ENCODE data around the gene ANKH. TPM values are rescaled to one million over a fixed set of nuclear protein-coding genes. Genes with fewer than 3 reads are reported as not detected.

ANKH gene
- total and polyA plus RNA-seq, 12 donors, result 4.8 to 45.6 (median 30.9) TPM

DNA sequence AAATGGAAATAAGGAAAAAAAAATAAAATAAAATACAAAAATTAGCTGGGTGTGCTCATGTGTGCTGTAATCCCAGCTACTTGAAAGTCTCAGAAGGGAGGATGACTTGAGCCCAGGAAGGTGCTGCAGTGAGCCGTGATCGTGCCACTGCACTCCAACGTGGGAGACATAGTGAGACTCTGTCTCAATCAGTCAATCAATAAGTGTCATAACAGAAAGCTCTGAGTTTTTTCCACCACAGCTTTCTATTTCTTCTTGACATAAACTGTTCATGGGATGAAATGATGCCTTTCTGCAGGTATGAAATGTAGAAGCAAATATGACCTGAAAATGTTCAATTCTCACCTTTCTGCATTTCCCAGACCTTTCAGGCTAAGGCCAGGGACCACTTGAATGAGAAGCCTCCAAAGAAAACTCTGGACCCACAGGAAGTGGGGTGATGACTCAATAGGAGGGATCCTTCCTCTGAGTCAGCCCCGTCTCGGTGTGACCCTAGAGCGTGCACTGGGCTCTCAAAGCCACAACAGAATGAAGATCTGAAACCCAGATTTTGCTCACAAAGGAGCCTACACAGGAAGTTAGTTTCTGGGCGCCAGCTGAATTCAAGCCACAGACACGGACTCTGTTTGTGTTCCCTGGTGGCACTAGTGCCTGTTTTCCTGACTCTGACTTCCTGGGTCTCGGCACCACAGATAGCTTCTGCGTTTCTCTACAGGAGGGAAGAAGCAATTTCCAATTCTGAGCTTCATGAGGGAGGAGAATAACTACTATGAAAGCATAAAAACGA is 62.0 kb downstream of the ANKH start:
- peaks cover 0 to 27% of the 10 kb centered on the region in 2 donors for H3K4me1 ChIP-seq (replicated peaks in 1 of 2)

GRCh38 chr5:14807471-14807870 is 64.1 kb downstream of the ANKH start:
- peaks cover 0 to 27% of the 10 kb centered on the region in 2 donors for H3K4me1 ChIP-seq (replicated peaks in 1 of 2)
- no peak overlapping the region for H3K4me3 ChIP-seq
- TF ChIP-seq POLR2A (IDR thresholded peaks at IDR 0.05), result no peak
- no peaks in the 10 kb centered on the region for H3K36me3 ChIP-seq (replicated peaks in 1 of 2)
- H3K27ac ChIP-seq, result peak overlapping the region in 1 of 5 donors; percentile 55
- H3K27me3 ChIP-seq, result no peaks in the 10 kb centered on the region
- no peak for DNase-seq
- 88 to 94% (median 91%) methylated on average over 3 of the region's 3 CpGs for WGBS, 4 donors
- H3K9me3 ChIP-seq (replicated peaks in 1 of 3), result no peaks in the 10 kb centered on the region
- intact Hi-C loops (cut with DNase I), result no loop called here

More for the DNA sequence above, 62.0 kb downstream of the ANKH start:
- Histone ChIP-seq H3K27ac (peak overlapping the region in 4 of 5 donors; percentile 39 to 83 (median 60)), H3K27me3 (no peaks in the 10 kb centered on the region), H3K36me3 (replicated peaks in 1 of 2) (no peaks in the 10 kb centered on the region), H3K9me3 (replicated peaks in 1 of 3) (no peaks in the 10 kb centered on the region), H3K4me3 (peak overlapping the region in 1 of 4 donors; percentile 15)
- intact Hi-C loops (cut with DNase I), result no loop called here
- WGBS, 4 donors, result 47 to 56% (median 51%) methylated on average over 10 to 11 of the region's 11 CpGs
- no peak for TF ChIP-seq POLR2A (IDR thresholded peaks at IDR 0.05)
- TF ChIP-seq CTCF (IDR thresholded peaks at IDR 0.05), result no peak
- peak; percentile 28 to 78 (median 61) for DNase-seq

- Histone ChIP-seq H3K27me3 (no peaks in the 10 kb centered on the region), H3K27ac (peak overlapping the region in 2 of 5 donors; percentile 53 to 55), H3K4me1 (replicated peaks in 1 of 2) (peaks cover 0 to 27% of the 10 kb centered on the region in 2 donors), H3K4me3 (no peak overlapping the region), H3K9me3 (replicated peaks in 1 of 3) (no peaks in the 10 kb centered on the region), H3K36me3 (replicated peaks in 1 of 2) (no peaks in the 10 kb centered on the region)
- peak; percentile 26 to 88 (median 61) for DNase-seq
- no peak for TF ChIP-seq POLR2A (IDR thresholded peaks at IDR 0.05)
- TF ChIP-seq CTCF (IDR thresholded peaks at IDR 0.05), result no peak
- WGBS, 4 donors, result 49 to 77% (median 64%) methylated on average over 7 of the region's 7 CpGs
- intact Hi-C loops (cut with DNase I), result no loop called here
Measured at GRCh38 chr5:14806456-14806855, 65.1 kb downstream of the ANKH start.

- H3K27me3 ChIP-seq, result no peaks in the 10 kb centered on the region
- no peak overlapping the region for H3K4me3 ChIP-seq
- intact Hi-C loops (cut with DNase I), result no loop called here
- H3K9me3 ChIP-seq (replicated peaks in 1 of 3), result no peaks in the 10 kb centered on the region
- 78 to 92% (median 85%) methylated on average over 3 of the region's 3 CpGs for WGBS, 4 donors
- H3K36me3 ChIP-seq (replicated peaks in 1 of 2), result no peaks in the 10 kb centered on the region
- DNase-seq, result no peak
- TF ChIP-seq CTCF (IDR thresholded peaks at IDR 0.05), result no peak
- no peak for TF ChIP-seq POLR2A (IDR thresholded peaks at IDR 0.05)
- H3K27ac ChIP-seq, result no peak overlapping the region
- H3K4me1 ChIP-seq (replicated peaks in 1 of 2), result peaks cover 0 to 13% of the 10 kb centered on the region in 2 donors
Measured at GRCh38 chr5:14802541-14802940, 69.0 kb downstream of the ANKH start.
